ENCODE data around the gene UGP2.
"Not testable (repeated sequence)": the region's sequence is repeated elsewhere in the genome, so short reads cannot be mapped to it uniquely, and the experiment has no call there.

The UGP2 gene

DNA sequence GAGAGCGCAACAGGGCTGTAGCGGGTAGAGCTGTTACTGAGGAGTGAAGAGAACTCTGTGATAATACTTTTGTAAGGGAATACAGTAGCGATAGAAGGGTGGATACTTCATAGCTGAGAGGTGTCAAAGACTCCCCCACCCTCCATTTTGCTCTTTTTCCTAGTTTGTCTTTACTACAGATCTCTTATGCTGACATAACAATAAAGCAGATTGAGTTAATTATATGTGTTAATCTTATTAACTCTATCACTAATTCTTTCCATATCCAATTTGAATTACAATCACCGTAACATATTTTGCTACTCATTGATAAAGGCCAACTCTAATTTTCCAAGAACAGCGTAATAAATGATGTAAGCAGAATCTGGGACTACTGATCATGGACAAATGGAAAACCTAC, 57.1 kb downstream of the UGP2 start:
- no peak for DNase-seq

DNA sequence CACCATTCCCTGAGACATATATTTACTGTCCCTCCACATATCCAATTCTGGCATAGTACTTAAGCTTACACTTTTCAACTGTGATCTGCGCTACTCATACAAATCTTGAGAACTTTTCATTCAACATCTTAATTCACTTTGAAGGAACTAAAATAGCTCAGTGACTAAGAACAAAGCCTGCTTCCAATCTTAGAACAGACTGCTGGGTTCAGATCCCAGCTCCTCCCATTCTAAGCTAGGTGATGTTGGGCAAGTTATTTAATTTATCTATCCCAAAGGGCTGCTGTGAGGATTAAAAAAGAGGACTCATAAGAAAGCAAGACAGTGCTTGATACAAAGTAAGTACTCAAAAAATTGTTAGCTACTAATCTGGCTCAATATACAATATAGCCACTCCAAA, 57.9 kb downstream of the UGP2 start:
- no peak for DNase-seq

DNA sequence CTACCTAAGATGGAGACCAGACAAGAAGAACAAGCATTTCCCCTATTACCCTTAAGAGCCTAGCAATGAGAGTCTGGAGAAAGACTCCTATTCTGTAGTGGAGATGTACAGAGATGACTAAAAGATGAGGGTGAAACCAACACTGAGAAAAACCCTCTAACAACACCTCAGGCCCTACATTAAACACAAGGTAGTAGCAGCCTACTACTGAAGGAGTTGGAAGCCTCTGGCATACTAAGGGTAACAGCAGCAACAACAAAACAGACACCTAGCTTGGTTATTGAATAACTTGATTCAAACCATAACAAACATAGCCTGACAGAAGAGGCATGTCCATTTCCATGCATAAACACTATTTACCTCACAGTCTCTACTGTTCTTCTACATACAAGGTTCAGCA, 60.5 kb downstream of the UGP2 start:
- no peak for DNase-seq

DNA sequence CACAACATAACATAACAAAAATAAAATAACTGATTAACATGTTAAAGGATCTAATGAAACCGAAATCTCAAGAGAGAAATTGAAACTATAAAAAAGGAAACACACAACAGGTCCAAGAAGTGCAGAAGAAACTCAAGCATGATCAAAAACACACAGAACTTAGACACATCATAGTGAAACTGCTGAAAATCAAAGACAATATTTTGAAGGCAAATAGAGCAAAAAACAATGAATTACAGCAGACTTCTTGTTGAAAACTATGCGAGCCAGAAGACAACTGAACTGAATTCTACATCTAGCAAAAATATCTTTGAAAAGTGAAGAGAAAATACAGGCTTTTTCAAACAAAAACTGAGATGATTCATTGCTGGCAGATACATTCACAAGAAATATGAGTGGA, 61.3 kb downstream of the UGP2 start:
- DNase-seq, result no peak

DNA sequence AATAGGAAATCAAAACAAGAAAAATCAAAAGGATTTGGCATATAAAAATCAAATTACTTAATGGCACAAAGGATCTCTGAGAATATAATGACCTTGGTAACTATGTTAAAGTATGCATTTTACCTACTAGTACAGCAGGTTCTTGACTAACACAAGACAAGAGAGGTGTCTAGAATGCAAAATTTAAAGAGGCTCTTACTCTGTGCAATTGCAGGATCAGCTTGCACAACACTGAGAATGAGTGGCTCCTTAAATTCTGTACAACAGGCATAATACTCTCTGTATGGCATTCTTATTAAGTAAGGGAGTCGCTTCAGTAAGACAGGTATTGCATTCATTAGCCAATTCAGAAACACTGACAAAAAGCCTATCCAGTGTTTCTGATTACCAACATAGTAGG, 72.6 kb downstream of the UGP2 start:
- no peak for DNase-seq

DNA sequence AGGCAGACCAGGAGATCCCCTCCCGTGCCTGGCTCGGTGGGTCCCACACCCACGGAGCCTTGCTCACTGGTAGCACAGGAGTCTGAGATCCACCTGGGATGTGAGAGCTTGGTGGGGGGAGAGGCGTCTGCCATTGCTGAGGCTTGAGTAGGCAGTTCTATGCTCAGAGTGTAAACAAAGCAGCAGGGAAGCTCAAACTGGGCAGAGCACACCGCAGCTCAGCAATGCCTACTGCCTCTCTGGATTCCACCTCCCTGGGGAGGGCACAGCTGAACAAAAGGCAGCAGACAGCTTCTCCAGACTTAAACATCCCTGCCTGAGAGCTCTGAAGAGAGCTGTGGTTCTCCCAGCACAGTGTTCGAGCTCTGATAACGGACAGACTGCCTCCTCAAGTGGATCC, 85.1 kb downstream of the UGP2 start:
- no peak for DNase-seq

DNA sequence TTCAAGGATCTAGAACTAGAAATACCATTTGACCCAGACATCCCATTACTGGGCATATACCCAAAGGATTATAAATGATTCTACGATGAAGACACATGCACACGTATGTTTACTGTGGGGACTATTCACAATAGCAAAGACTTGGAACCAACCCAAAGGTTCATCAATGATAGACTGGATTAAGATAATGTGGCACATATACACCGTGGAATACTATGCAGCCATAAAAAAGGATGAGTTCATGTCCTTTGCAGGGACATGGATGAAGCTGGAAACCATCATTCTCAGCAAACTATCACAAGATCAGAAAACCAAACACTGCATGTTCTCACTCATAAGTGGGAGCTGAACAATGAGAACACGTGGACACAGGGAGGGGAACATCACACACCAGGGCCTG, 90.4 kb downstream of the UGP2 start:
- not testable (repeated sequence) for DNase-seq
